ENCODE measurements around the gene CRYL1.

The CRYL1 gene

DNA sequence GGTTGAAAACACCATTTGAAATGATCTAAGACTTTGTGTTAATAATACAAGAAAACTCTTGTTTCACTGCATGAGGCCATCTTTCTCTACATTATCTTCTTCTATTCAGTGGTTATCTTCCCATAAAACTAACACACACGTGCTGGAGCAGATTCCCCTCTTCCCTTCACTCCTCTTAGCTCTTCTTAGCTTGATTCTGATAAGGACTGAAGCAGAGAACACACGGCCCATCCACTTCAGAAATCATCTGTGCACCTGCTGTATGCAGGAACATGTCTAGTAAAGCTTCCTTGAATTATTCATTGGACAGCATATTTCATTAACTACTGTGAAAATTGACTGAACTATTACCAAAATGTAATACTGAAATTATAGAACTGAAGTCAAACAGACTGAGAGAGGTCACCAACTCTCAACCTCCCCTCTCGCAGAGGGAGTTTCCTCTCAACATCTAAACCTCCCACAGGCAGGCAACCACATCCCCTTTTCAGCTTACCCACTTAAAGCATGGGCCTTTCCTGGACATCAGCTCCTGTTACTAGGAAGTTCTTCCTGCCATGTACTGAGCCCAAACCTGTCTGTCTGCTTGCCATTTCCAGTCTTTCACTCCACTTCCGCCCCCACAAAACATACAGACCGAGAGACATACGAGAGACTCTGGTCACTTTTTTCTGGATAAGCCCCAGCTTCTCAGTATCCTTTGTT lies 113.9 kb downstream of the CRYL1 start:
- H3K27ac ChIP-seq (replicated peaks), result peak overlapping the region; percentile 36
- H3K27me3 ChIP-seq (ENCODE audit: insufficient read depth, poor library complexity, severe bottlenecking), result no peaks in the 10 kb centered on the region
- TF ChIP-seq REST (IDR thresholded peaks at IDR 0.05; ENCODE audit: insufficient replicate concordance, low read depth) (no peak), SPI1 (IDR thresholded peaks at IDR 0.05; ENCODE audit: borderline replicate concordance, low read depth) (peak; percentile 88), POLR2AphosphoS5 (IDR thresholded peaks at IDR 0.05; ENCODE audit: low read depth) (0 out of 2 replicates have a peak, but pooled peaks have one; percentile 30)
- no peak overlapping the region for H3K4me3 ChIP-seq (replicated peaks; ENCODE audit: insufficient read depth, low read length)
- DNase-seq (ENCODE audit: low read depth in 1 of 2, low spot score in 1 of 2), result peak; percentile 13 to 79

DNA sequence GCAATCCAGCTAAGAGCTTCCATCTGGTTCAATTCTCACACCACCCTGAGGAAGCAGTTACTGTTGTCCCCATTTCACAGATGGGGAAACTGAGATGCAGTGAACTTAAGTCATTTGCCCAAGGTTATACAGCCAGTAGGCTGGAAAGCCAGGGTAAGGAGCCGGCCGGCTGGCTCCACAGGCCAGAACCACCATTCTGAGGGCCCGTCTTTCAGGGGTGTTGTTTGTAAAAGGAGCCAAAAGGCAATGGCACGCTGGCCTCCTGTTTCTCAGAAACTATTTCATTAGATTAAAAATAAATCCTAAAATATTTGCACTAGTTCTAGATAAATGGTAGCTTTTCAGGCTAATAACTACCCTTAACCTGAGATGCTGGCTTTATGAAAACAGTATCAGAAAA lies 114.9 kb downstream of the CRYL1 start:
- Histone ChIP-seq H3K4me3 (replicated peaks; ENCODE audit: insufficient read depth, low read length) (no peak overlapping the region), H3K27me3 (ENCODE audit: insufficient read depth, poor library complexity, severe bottlenecking) (no peaks in the 10 kb centered on the region), H3K27ac (replicated peaks) (no peak overlapping the region)
- TF ChIP-seq SPI1 (IDR thresholded peaks at IDR 0.05; ENCODE audit: borderline replicate concordance, low read depth) (no peak), REST (IDR thresholded peaks at IDR 0.05; ENCODE audit: insufficient replicate concordance, low read depth) (no peak), GABPA (IDR thresholded peaks at IDR 0.05; ENCODE audit: low read depth) (no peak), POLR2AphosphoS5 (IDR thresholded peaks at IDR 0.05; ENCODE audit: low read depth) (no peak), CTCF (IDR thresholded peaks at IDR 0.05; ENCODE audit: insufficient read depth, low read length) (no peak)
- DNase-seq (ENCODE audit: low read depth in 1 of 2, low spot score in 1 of 2), result no peak

GRCh38 chr13:20408181-20408580 lies 117.5 kb downstream of the CRYL1 start:
- Histone ChIP-seq H3K4me3 (replicated peaks; ENCODE audit: insufficient read depth, low read length) (no peak overlapping the region), H3K27ac (replicated peaks) (no peak overlapping the region), H3K27me3 (ENCODE audit: insufficient read depth, poor library complexity, severe bottlenecking) (no peaks in the 10 kb centered on the region)
- DNase-seq (ENCODE audit: low read depth in 1 of 2, low spot score in 1 of 2), result no peak
- TF ChIP-seq SPI1 (IDR thresholded peaks at IDR 0.05; ENCODE audit: borderline replicate concordance, low read depth), result no peak
- TF ChIP-seq GABPA (IDR thresholded peaks at IDR 0.05; ENCODE audit: low read depth), result no peak
- TF ChIP-seq POLR2AphosphoS5 (IDR thresholded peaks at IDR 0.05; ENCODE audit: low read depth), result no peak
- no peak for TF ChIP-seq CTCF (IDR thresholded peaks at IDR 0.05; ENCODE audit: insufficient read depth, low read length)
- no peak for TF ChIP-seq REST (IDR thresholded peaks at IDR 0.05; ENCODE audit: insufficient replicate concordance, low read depth)
